HL-60 (cell line): ENCODE results near the gene ATP6AP1.

Experiments
- CTCF ChIP-seq: IDR thresholded peaks from one replicate; pipeline ENCODE4 v1.5.1; 2011; ENCODE audit warnings: low read length, control low read depth, inconsistent platforms; ENCODE audit not compliant: insufficient read depth
- GABPA ChIP-seq: IDR thresholded peaks from 2 replicates; pipeline ENCODE4 v1.6.1; 2012; ENCODE audit warnings: low read depth
- POLR2AphosphoS5 ChIP-seq: IDR thresholded peaks from 2 replicates; pipeline ENCODE4 v1.6.1; 2012; ENCODE audit warnings: low read depth
- TF ChIP-seq, protein P1 (sequence below): IDR thresholded peaks from 2 replicates; pipeline ENCODE4 v1.6.1; 2012; ENCODE audit warnings: low read depth; ENCODE audit not compliant: insufficient replicate concordance

GRCh38 chrX:154473683-154474082, 45.2 kb downstream of the ATP6AP1 start:
- TF ChIP-seq CTCF (no peak), POLR2AphosphoS5 (no peak), GABPA (no peak)
- TF ChIP-seq, protein P1, sequence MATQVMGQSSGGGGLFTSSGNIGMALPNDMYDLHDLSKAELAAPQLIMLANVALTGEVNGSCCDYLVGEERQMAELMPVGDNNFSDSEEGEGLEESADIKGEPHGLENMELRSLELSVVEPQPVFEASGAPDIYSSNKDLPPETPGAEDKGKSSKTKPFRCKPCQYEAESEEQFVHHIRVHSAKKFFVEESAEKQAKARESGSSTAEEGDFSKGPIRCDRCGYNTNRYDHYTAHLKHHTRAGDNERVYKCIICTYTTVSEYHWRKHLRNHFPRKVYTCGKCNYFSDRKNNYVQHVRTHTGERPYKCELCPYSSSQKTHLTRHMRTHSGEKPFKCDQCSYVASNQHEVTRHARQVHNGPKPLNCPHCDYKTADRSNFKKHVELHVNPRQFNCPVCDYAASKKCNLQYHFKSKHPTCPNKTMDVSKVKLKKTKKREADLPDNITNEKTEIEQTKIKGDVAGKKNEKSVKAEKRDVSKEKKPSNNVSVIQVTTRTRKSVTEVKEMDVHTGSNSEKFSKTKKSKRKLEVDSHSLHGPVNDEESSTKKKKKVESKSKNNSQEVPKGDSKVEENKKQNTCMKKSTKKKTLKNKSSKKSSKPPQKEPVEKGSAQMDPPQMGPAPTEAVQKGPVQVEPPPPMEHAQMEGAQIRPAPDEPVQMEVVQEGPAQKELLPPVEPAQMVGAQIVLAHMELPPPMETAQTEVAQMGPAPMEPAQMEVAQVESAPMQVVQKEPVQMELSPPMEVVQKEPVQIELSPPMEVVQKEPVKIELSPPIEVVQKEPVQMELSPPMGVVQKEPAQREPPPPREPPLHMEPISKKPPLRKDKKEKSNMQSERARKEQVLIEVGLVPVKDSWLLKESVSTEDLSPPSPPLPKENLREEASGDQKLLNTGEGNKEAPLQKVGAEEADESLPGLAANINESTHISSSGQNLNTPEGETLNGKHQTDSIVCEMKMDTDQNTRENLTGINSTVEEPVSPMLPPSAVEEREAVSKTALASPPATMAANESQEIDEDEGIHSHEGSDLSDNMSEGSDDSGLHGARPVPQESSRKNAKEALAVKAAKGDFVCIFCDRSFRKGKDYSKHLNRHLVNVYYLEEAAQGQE, result no peak
